Lower lobe of right lung (tissue), 2 donors: Measurements from ENCODE around the gene PCID2. TPM values are rescaled to one million over a fixed set of nuclear protein-coding genes. Genes with fewer than 3 reads are reported as not detected.
A peak's percentile ranks its signal among the peaks of the same experiment; 100 is the strongest.

Source experiments
- ATAC-seq, 2 donors: fragments of 200-7000 bp; cut with Tn5 transposase; one replicate each; pipeline ENCODE4 v1.9.1; 2020 to 2022; ENCODE audit warnings: mild to moderate bottlenecking in 2 of 2, moderate library complexity in 2 of 2
- DNase-seq: peaks from one replicate; pipeline ENCODE4 v3.0.0-alpha.2; 2020
- H3K27ac ChIP-seq: fragments of 200-600 bp; one replicate; pipeline ENCODE4 v1.8.0; 2022
- H3K27me3 ChIP-seq: fragments of 200-600 bp; one replicate; pipeline ENCODE4 v1.8.0; 2022; ENCODE audit warnings: low read depth
- H3K36me3 ChIP-seq: fragments of 200-600 bp; one replicate; pipeline ENCODE4 v1.8.0; 2022; ENCODE audit warnings: mild to moderate bottlenecking
- H3K4me1 ChIP-seq: fragments of 200-600 bp; one replicate; pipeline ENCODE4 v1.8.0; 2022
- H3K4me3 ChIP-seq: fragments of 200-600 bp; one replicate; pipeline ENCODE4 v1.8.0; 2022; ENCODE audit warnings: mild to moderate bottlenecking
- H3K9me3 ChIP-seq: fragments of 200-600 bp; one replicate; pipeline ENCODE4 v1.8.0; 2022
- intact Hi-C: fragments of 100-400 bp; cut with DNase I; formaldehyde crosslinking; loops from one replicate; pipeline ENCODE4 v1.11.0; 2022
- total RNA-seq: library from RNA; stranded (reverse); fragmentation: NEBNext Ultra II Directional; extraction: Animal tissue kit (Norgen Biotek cat#: 25700); gene quantifications from one replicate; pipeline ENCODE4 v1.2.1, GENCODE V29; 2021
- TF ChIP-seq, protein P1 (sequence below): fragments of 200-600 bp; IDR thresholded peaks from one replicate; pipeline ENCODE4 v1.8.0; 2022; ENCODE audit warnings: antibody characterized with exemption, mild to moderate bottlenecking
- donor health status: DM: no; HTN: yes; CAD: no; lungs with severe emphysema.

Gene PCID2
- total RNA-seq, 1 donor from 2014 or later = 35.1 TPM

DNA sequence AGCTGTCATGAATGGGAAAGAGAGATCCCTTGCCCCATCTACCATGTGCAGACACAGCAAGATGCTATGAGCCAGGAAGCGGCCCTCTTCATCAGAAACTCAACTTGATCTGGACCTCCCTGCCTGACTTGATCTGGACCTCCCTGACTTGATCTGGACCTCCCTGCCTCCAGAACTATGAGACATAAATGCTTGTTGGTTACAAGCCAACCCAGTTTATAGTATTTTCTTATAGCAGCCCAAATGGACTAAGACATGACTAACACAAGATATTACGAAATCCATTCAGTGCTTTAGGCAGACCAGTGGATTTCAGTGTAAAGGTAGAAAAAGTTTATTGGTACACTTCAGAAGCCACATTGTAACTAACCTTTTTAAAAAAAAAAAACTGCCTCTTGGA lies 15.6 kb downstream of the PCID2 start:
- intact Hi-C loops = no loop called here
- H3K27ac ChIP-seq = no peak overlapping the region
- DNase-seq (no peak), ATAC-seq (no peak)
- H3K27me3 ChIP-seq = no peaks in the 10 kb centered on the region
- H3K4me1 ChIP-seq = no peaks in the 10 kb centered on the region
- TF ChIP-seq, protein P1, sequence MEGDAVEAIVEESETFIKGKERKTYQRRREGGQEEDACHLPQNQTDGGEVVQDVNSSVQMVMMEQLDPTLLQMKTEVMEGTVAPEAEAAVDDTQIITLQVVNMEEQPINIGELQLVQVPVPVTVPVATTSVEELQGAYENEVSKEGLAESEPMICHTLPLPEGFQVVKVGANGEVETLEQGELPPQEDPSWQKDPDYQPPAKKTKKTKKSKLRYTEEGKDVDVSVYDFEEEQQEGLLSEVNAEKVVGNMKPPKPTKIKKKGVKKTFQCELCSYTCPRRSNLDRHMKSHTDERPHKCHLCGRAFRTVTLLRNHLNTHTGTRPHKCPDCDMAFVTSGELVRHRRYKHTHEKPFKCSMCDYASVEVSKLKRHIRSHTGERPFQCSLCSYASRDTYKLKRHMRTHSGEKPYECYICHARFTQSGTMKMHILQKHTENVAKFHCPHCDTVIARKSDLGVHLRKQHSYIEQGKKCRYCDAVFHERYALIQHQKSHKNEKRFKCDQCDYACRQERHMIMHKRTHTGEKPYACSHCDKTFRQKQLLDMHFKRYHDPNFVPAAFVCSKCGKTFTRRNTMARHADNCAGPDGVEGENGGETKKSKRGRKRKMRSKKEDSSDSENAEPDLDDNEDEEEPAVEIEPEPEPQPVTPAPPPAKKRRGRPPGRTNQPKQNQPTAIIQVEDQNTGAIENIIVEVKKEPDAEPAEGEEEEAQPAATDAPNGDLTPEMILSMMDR = no peak
- H3K4me3 ChIP-seq = no peak overlapping the region
- no peaks in the 10 kb centered on the region for H3K9me3 ChIP-seq
- peaks cover 88% of the 10 kb centered on the region for H3K36me3 ChIP-seq

DNA sequence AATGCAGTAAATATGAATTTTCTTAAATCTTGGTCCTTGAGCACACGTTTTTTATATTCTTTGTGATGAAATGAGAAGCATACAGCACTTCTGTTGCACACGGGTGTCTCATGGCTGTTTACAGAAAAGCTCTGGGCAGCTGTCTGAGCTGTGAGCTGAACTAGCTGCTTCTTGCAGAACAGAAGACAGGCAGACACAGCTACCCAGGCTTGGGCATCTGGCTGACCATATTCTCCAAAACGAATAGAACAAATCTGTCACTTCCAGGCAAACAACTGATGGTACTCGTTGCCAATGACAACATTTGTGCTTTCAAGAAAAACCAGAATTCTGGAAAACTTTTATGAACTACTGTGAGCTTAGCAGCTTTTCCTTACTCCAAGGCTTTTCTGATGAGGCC lies 16.2 kb downstream of the PCID2 start:
- ATAC-seq (no peak), DNase-seq (no peak)
- intact Hi-C loops = no loop called here
- Histone ChIP-seq H3K27me3 (no peaks in the 10 kb centered on the region), H3K9me3 (no peaks in the 10 kb centered on the region), H3K4me3 (no peak overlapping the region), H3K4me1 (no peaks in the 10 kb centered on the region), H3K36me3 (peaks cover 88% of the 10 kb centered on the region), H3K27ac (no peak overlapping the region)
- TF ChIP-seq, protein P1 = no peak

- no peak for ATAC-seq
- Histone ChIP-seq H3K27me3 (no peaks in the 10 kb centered on the region), H3K27ac (no peak overlapping the region), H3K9me3 (no peaks in the 10 kb centered on the region), H3K36me3 (peaks cover 74% of the 10 kb centered on the region), H3K4me3 (no peak overlapping the region), H3K4me1 (no peaks in the 10 kb centered on the region)
- intact Hi-C loops = no loop called here
- TF ChIP-seq, protein P1 = no peak
- no peak for DNase-seq
Measured at GRCh38 chr13:113190181-113190580, 18.3 kb downstream of the PCID2 start.

GRCh38 chr13:113187883-113188665 lies 20.4 kb downstream of the PCID2 start:
- DNase-seq = no peak
- no peak for ATAC-seq
- Histone ChIP-seq H3K27me3 (no peaks in the 10 kb centered on the region), H3K36me3 (peaks cover 73% of the 10 kb centered on the region), H3K27ac (no peak overlapping the region), H3K4me3 (no peak overlapping the region), H3K9me3 (no peaks in the 10 kb centered on the region), H3K4me1 (no peaks in the 10 kb centered on the region)
- TF ChIP-seq, protein P1 = no peak
- intact Hi-C loops = no loop called here

DNA sequence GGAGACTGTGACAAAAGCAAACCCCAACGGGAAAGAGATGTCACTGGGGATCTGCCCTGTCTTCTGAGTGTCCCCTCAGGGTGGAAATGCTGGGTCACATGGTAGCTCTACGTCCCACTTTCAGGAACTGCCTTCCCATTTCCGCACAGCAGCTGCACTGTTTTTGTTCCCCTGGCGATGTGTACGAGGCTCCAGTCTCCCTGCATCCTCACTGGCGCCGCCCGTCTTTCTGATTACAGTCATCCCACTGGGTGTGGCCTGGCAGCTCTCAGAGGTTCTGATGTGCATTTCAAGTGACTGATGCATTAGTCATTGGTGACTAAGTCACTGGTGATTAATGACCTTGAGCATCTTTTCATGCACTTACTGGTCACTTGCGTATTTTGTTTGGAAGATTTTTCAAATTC lies 21.2 kb downstream of the PCID2 start:
- ATAC-seq (peak; percentile 64 to 85), DNase-seq (no peak)
- Histone ChIP-seq H3K27me3 (no peaks in the 10 kb centered on the region), H3K36me3 (peaks cover 73% of the 10 kb centered on the region), H3K4me3 (no peak overlapping the region), H3K4me1 (no peaks in the 10 kb centered on the region), H3K27ac (peak overlapping the region; percentile 50), H3K9me3 (no peaks in the 10 kb centered on the region)
- TF ChIP-seq, protein P1 = no peak
- intact Hi-C loops = no loop called here
